ENCODE data around the gene IMMP2L. TPM values are rescaled to one million over a fixed set of nuclear protein-coding genes. Genes with fewer than 3 reads are reported as not detected.
A peak's percentile ranks its signal among the peaks of the same experiment; 100 is the strongest.
"Not testable (repeated sequence)": the region's sequence is repeated elsewhere in the genome, so short reads cannot be mapped to it uniquely, and the experiment has no call there.

IMMP2L gene
- total RNA-seq, 1 donor from 2014 or later = 23.9 TPM

DNA sequence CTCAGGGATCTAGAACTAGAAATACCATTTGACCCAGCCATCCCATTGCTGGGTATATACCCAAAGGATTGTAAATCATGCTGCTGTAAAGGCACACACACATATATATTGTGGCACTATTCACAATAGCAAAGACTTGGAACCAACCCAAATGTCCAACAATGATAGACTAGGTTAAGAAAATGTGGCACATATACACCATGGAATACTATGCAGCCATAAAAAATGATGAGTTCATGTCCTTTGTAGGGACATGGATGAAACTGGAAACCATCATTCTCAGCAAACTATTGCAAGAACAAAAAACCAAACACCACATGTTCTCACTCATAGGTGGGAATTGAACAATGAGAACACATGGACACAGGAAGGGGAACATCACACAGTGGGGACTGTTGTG, 56.9 kb downstream of the IMMP2L start:
- not testable (repeated sequence) for DNase-seq

DNA sequence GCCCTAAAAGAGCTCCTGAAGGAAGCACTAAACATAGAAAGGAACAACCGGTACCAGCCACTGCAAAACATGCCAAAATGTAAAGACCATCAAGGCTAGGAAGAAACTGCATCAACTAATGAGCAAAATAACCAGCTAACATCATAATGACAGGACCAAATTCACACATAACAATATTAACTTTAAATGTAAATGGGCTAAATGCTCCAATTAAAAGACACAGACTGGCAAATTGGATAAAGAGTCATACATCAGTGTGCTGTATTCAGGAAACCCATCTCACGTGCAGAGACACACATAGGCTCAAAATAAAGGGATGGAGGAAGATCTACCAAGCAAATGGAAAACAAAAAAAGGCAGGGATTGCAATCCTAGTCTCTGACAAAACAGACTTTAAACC, 60.5 kb downstream of the IMMP2L start:
- DNase-seq = not testable (repeated sequence)

DNA sequence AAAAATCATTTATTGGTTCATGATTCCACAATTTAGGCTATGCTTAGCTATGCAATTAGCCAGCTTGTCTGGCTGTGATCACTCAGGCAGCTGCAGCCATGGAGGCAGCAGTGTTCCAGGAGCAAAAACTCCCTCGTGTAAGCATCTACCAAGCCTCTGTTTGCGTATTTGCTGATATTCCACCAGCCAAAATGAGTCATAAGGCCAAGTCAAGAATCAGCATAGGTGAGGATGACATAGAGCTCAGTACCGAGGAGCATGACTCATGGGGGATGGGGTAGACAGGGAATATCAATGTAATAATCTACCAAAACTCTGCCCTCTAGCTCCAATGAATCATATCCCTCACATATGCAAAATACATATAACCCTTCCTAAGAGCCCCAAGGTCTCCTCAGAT, 63.3 kb downstream of the IMMP2L start:
- no peak for DNase-seq

GRCh38 chr7:111498391-111499007, 63.8 kb downstream of the IMMP2L start:
- DNase-seq = no peak

DNA sequence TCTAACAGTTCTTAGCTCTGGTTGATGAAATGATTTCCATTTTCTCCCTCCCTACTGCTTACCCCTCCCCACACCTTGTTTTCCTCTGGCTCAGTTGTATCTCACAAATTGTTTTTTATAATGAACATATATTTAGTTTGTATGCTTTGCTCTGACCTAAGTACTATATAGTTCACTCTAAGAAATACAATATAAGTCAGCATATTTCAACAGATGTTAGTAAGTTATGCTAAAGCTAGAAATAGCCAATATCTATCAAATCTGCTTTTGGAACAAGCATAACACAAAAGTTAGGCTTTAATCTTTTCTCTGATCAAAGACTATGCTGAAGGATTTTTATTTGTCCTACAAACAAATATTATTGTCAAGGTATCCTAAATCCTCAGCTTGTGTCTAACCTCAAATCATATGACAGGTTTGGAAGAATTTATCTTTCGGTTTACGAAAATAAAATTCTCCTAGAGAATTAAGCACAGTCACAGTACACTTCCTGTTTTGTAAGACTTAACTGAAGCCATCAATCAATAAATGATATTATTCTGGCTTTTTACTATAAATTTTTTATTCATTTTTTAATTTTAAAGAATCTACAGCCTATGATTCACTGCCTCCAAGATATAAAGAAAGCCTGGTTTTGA, 67.0 kb downstream of the IMMP2L start:
- DNase-seq = no peak

- no peak for DNase-seq
Observed at GRCh38 chr7:111492234-111492633, 70.1 kb downstream of the IMMP2L start.

GRCh38 chr7:111486472-111487142, 75.7 kb downstream of the IMMP2L start:
- DNase-seq = peak; percentile 38

DNA sequence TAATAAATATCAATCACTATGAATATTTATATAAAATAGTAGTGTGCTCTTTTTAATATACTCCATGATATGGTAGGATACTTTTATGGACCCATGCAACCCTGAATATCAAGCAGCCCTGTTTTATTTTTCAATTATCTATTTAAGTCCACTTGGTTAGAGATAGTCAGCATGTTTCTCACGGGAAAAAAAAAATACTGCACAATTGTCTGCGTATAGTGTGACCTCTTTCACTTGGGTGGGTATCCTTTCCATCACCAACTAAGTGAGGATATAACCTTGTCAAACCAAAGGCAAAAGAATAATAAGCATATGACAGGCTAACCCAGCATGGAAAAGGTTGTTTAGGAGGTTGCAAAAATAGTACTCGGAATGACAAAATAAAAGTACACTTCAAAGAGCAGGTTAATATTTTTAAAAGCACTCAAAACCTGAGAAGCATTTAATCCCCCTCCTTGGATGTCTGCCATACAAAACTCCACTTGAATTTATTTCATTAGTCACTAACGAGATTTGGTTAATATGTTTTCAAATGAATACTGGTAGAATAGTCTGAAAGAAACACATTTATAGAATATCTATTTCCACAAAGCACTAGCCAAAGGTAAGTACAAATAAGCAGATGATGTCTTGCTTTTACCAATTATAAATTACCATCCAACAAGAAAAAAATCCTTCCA, 76.5 kb downstream of the IMMP2L start:
- no peak for DNase-seq

DNA sequence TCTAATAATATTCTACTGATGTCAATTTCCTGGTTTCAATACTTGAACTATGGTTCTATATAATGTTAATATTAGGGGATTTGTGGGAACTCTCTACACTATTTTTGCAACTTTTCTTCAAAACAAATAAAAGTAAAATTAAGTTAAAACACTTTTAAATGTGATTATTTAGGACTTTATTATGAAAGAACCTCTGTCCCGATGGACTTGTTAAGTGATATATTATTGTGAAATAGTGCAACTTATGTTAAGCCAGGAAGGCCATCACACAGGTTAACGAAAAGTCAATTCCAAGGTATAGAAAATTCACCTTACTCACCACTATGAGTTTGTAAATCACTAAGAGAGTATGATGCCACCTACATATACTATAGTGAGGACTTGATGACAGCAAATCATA, 79.2 kb downstream of the IMMP2L start:
- no peak for DNase-seq

- DNase-seq = no peak
Observed at GRCh38 chr7:111477462-111478225, 84.6 kb downstream of the IMMP2L start.

GRCh38 chr7:111476586-111477293, 85.6 kb downstream of the IMMP2L start:
- no peak for DNase-seq

GRCh38 chr7:111475959-111476358, 86.3 kb downstream of the IMMP2L start:
- DNase-seq = no peak

- no peak for DNase-seq
Observed at GRCh38 chr7:111475419-111475748, 86.9 kb downstream of the IMMP2L start.

DNA sequence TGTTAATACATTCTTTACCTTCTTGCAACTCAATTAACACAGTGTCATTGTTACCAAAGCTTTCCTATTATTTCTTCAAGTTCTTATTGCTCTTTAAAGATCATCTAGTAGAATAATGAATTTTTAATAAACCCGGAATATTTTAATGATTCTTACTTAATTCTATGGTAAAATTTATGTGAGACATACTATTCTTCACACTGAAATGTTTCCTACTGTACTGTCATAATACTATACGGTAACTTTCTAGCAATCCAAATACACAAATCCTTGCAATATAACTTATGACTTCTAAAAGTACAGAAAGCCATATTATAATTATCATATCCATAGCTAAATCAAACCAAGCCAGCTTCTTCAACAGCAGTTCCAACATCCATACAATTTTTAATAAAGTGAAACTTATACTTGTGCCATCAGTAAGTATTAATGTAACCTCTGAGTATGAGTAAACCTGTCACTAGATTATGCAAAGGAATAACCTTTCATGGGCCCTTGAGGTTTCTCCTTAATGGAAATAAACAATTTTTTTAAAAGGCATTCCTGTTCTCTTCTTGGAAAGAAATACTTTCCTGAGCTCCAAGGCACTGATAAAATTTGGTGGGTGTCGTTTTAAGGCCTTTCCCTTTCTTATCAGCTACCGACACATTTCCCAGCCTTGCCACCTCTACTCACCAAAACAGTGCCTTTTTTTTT, 87.4 kb downstream of the IMMP2L start:
- DNase-seq = no peak

DNA sequence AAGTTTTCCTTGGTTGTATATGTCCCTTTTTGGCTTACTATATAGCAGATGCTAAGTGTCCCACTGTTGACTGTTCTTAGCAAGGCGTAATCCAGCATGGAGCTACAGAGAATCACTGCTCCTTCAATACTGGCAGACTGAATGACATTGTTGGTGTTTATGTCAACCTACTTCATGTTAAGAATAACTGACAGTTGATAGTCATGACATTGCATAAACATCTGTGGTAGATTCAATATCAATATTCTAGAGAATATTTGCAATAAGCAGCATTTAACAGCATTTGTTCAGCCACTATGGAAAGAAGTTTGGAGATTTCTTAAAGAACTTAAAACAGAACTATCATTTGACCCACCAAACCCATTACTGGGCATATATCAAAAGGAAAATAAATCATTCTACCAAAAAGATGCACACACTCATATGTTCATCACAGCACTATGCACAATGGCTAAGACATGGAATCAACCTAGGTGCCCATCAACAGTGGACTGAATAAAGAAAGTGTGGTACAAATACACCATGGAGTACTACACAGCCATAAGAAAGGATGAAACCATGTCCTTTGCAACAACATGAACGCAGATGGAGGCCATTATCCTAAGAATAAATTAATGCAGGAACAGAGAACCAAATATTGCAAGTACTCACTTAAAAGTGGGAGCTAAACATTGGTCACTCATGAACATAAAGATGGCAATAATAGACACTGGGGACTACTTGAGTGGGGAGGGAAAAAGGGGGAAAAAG, 88.7 kb downstream of the IMMP2L start:
- no peak for DNase-seq

DNA sequence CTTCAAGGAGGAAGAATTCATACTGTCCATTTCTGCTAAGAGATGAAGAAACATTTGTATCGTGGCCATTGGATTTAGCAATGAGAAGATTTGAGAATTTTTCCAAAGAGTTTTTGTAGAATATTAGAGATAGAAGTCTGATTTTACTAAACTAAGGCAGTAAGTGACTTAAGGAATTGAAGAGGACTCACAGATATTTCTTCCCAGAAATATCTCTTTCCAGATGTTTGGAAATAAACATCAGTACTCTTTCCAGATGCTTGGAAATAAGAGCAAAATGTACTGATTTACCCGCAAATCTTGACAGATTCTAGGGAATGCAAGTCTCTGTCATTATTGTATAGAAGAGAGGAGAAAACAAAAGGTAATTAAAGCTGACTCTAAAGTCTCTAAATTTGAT, 91.3 kb downstream of the IMMP2L start:
- DNase-seq = peak; percentile 22

DNA sequence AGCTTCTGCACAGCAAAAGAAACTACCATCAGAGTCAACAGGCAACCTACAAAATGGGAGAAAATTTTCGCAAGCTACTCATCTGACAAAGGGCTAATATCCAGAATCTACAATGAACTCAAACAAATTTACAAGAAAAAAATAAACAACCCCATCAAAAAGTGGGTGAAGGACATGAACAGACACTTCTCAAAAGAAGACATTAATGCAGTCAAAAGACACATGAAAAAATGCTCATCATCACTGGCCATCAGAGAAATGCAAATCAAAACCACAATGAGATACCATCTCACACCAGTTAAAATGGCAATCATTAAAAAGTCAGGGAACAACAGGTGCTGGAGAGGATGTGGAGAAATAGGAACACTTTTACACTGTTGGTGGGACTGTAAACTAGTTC, 92.4 kb downstream of the IMMP2L start:
- DNase-seq = not testable (repeated sequence)

- DNase-seq = not testable (repeated sequence)
Observed at GRCh38 chr7:111465774-111466173, 96.5 kb downstream of the IMMP2L start.

DNA sequence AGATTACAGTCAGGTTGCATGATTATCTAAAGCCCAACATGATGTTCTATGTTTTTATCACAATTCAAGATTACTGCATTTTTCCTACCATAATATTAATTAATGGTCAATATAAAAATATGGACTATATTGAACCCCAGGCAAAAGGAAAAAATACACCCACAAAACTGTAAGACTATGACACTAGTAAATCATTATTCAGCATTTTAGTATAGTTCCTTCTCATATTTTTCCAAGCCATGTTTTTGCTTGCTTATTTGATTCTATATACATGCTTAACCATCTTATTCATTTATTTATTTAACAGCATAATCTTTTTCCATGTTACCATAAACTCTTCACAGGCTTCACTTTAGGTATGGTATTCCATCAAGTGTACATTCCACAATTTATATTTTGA, 101.6 kb downstream of the IMMP2L start:
- DNase-seq = no peak

DNA sequence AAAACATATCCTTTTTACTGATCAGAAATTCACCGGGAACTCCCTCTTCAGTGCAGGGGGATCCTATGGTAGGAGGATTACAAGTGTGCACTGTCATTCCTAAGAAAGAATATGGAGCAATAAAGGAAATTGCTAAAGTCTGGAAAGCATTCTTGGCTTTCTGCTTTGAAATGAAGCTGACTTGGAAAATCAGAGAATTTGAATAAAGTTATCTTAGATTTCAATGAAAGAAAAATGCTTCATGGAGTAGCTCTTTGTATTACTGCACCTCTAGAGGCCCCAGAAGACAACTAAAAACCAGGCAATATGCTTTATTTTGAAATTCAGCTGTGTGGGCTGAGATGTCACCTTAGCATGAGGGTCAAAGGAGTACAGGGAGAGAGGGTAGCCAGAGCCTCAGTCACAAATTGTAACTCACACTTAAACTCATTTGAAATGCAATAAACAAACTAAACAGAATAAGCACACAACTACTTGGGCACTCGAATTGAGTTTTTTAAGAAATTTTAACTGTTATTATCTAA, 102.5 kb downstream of the IMMP2L start:
- no peak for DNase-seq
